ENCODE data around the gene PRKD3.

DNA sequence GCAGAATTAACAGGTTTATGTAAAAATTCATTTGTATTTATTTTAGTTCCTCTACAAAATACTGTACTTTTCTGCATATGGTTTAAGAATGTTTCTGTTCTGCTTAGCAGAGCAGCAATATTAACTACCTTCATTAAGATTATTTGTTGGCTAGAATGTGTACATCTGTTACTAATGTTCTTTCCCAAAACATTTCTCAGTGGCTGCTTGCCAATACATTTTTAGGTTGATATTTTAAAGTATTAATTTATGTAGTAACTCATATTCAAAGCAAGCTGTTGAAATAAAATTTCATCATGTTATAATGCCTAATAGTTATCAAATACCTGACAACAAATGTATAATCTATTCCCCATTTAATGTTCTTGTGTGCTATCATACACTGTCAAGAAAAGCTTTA, 40.3 kb downstream of the PRKD3 start:
- TF ChIP-seq, protein P1, sequence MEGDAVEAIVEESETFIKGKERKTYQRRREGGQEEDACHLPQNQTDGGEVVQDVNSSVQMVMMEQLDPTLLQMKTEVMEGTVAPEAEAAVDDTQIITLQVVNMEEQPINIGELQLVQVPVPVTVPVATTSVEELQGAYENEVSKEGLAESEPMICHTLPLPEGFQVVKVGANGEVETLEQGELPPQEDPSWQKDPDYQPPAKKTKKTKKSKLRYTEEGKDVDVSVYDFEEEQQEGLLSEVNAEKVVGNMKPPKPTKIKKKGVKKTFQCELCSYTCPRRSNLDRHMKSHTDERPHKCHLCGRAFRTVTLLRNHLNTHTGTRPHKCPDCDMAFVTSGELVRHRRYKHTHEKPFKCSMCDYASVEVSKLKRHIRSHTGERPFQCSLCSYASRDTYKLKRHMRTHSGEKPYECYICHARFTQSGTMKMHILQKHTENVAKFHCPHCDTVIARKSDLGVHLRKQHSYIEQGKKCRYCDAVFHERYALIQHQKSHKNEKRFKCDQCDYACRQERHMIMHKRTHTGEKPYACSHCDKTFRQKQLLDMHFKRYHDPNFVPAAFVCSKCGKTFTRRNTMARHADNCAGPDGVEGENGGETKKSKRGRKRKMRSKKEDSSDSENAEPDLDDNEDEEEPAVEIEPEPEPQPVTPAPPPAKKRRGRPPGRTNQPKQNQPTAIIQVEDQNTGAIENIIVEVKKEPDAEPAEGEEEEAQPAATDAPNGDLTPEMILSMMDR (IDR thresholded peaks at IDR 0.05), result no peak
- no peak for TF ChIP-seq POLR2A (IDR thresholded peaks at IDR 0.05)
